Endothelial cell of umbilical vein (primary cell): ENCODE results near the gene CRLF3. TPM values are rescaled to one million over a fixed set of nuclear protein-coding genes. Genes with fewer than 3 reads are reported as not detected.

Experiments
- BruUV-seq: library from RNA; stranded (reverse); fragments of 400-500 nt; replicated peaks from 2 replicates; lab custom pipeline; 2021; lab: Mats Ljungman, UMichigan
- CTCF ChIA-PET: fragments of 300-600, 350-600 bp; sonication (Branson Sonifier 250); formaldehyde crosslinking; loops from one replicate; lab custom pipeline; 2021; ENCODE audit warnings: antibody characterized with exemption, inconsistent platforms; lab: Charles Lee
- POLR2A ChIA-PET: fragments of 300-600, 350-600 bp; sonication (Branson Sonifier 250); formaldehyde crosslinking; loops from one replicate; lab custom pipeline; 2021; ENCODE audit warnings: antibody characterized with exemption, inconsistent platforms; lab: Charles Lee
- DNase-seq: peaks from one replicate; pipeline ENCODE4 v3.0.0-alpha.2; 2011; ENCODE audit warnings: low read depth, low spot score
- FAIRE-seq: peaks from 2 replicates; lab custom pipeline; 2011; peaks lifted over from hg19 to GRCh38; lab: Jason Lieb, UNC
- H2AFZ ChIP-seq: 2 replicates; pipeline ENCODE4 v1.6.0; 2012; ENCODE audit warnings: low read depth, low read length, control low read depth, inconsistent platforms
- H3K27ac ChIP-seq: 2 replicates; pipeline ENCODE4 v1.5.1; 2011; ENCODE audit warnings: low read depth, mild to moderate bottlenecking, control low read depth, low read length, moderate library complexity; ENCODE audit not compliant: insufficient read depth
- H3K27me3 ChIP-seq, 2 experiments: 2 replicates each; pipeline versions ENCODE4 v1.6.0 to v1.6.1; 2011; ENCODE audit warnings: low read length in 2 of 2, mixed read lengths in 1 of 2; ENCODE audit not compliant: control insufficient read depth in 2 of 2, insufficient read depth in 2 of 2
- H3K36me3 ChIP-seq, 2 experiments: 2 replicates in 1 of 2; 3 replicates in 1 of 2; pipeline ENCODE4 v1.5.1; 2011; ENCODE audit warnings: low read length in 2 of 2, mild to moderate bottlenecking in 1 of 2, moderate library complexity in 1 of 2; ENCODE audit not compliant: control insufficient read depth in 2 of 2, insufficient read depth in 2 of 2; ENCODE audit errors: extremely low read depth in 1 of 2
- H3K4me1 ChIP-seq: 3 replicates; pipeline ENCODE4 v1.5.1; 2011; ENCODE audit warnings: mild to moderate bottlenecking, low read length; ENCODE audit not compliant: control insufficient read depth, insufficient read depth; ENCODE audit errors: extremely low read depth
- H3K4me2 ChIP-seq: 2 replicates; pipeline ENCODE4 v1.6.1; 2011; ENCODE audit warnings: low read length, control low read depth, mixed read lengths; ENCODE audit not compliant: insufficient read depth
- H3K4me3 ChIP-seq, 3 experiments: fragments of 200-600 bp in 1 of 3; sonication (generic), shearing (Covaris generic) in 1 of 3; replicated peaks in 1 of 3; 2 replicates each; pipeline ENCODE4 v1.5.1; 2011 to 2016; ENCODE audit warnings: control low read depth in 3 of 3, low read length in 3 of 3, mild to moderate bottlenecking in 2 of 3, inconsistent platforms in 1 of 3, low read depth in 1 of 3, moderate library complexity in 1 of 3; ENCODE audit not compliant: insufficient read depth in 1 of 3
- H3K79me2 ChIP-seq: 2 replicates; pipeline ENCODE4 v1.6.0; 2012; ENCODE audit warnings: low read length, inconsistent platforms; ENCODE audit not compliant: control insufficient read depth, insufficient read depth
- H3K9ac ChIP-seq: replicated peaks from 2 replicates; pipeline ENCODE3; 2011; ENCODE audit warnings: low read length, control low read depth; ENCODE audit not compliant: insufficient read depth; ENCODE audit errors: extremely low read depth
- H3K9me1 ChIP-seq: replicated peaks from 3 replicates; pipeline ENCODE4 v1.6.0; 2011; ENCODE audit warnings: mild to moderate bottlenecking, low read length; ENCODE audit not compliant: control insufficient read depth, insufficient read depth; ENCODE audit errors: extremely low read depth
- H3K9me3 ChIP-seq: replicated peaks from 2 replicates; pipeline ENCODE4 v1.5.1; 2012; ENCODE audit warnings: low read length, inconsistent platforms; ENCODE audit not compliant: control insufficient read depth, insufficient read depth
- H4K20me1 ChIP-seq: replicated peaks from 2 replicates; pipeline ENCODE3; 2011; ENCODE audit warnings: mild to moderate bottlenecking, low read length; ENCODE audit not compliant: control insufficient read depth, insufficient read depth; ENCODE audit errors: extremely low read depth
- EZH2 ChIP-seq: IDR thresholded peaks from 2 replicates; pipeline ENCODE4 v1.6.1; 2012; ENCODE audit warnings: borderline replicate concordance, low read depth, mild to moderate bottlenecking, moderate library complexity, low read length, inconsistent platforms; ENCODE audit not compliant: severe bottlenecking
- FOS ChIP-seq: IDR thresholded peaks from 2 replicates; pipeline ENCODE4 v1.6.1; 2011; ENCODE audit warnings: mild to moderate bottlenecking, low read length, moderate library complexity, borderline replicate concordance; ENCODE audit not compliant: insufficient read depth
- GATA2 ChIP-seq: IDR thresholded peaks from 2 replicates; pipeline ENCODE4 v1.7.0; 2011; ENCODE audit warnings: low read depth, mild to moderate bottlenecking, moderate library complexity, mixed read lengths, low read length; ENCODE audit not compliant: insufficient read length, insufficient read depth
- JUN ChIP-seq: IDR thresholded peaks from 2 replicates; pipeline ENCODE4 v1.6.1; 2011; ENCODE audit warnings: borderline replicate concordance, low read depth; ENCODE audit not compliant: insufficient read length, insufficient read depth
- MYC ChIP-seq: IDR thresholded peaks from one replicate; pipeline ENCODE4 v1.6.1; 2011; ENCODE audit warnings: mild to moderate bottlenecking, low read depth, low read length
- POLR2A ChIP-seq: IDR thresholded peaks from 2 replicates; pipeline ENCODE4 v1.6.1; 2012; ENCODE audit warnings: low read depth, mild to moderate bottlenecking, control low read depth, low read length
- POLR2AphosphoS5 ChIP-seq: IDR thresholded peaks from 2 replicates; pipeline ENCODE4 v1.6.1; 2012; ENCODE audit warnings: low read depth, mild to moderate bottlenecking, control low read depth, low read length, moderate library complexity; ENCODE audit not compliant: insufficient read depth
- dilution Hi-C: fragments of 300-500 bp; cut with MboI; formaldehyde crosslinking; loops from one replicate; pipeline ENCODE4 v1.15.0; 2019; ENCODE audit warnings: low sequenced_read_pairs; ENCODE audit not compliant: extremely low pct_ligation_motif_present
- intact Hi-C: fragments of 100-400 bp; cut with micrococcal nuclease; formaldehyde crosslinking; loops from one replicate; pipeline ENCODE4 v1.10.0; 2022
- polyA plus RNA-seq, 4 experiments: library from polyadenylated mRNA; depleted of rRNA in 3 of 4; stranded (reverse) in 3 of 4; unstranded in 1 of 4; fragments of >200 nt; gene quantifications; 2 replicates each; pipeline versions ENCODE4 v1.2.1 to v1.2.3, GENCODE V29; 2011 to 2012; ENCODE audit warnings: missing spikeins in 1 of 4
- total RNA-seq: library from RNA; stranded (reverse); gene quantifications from 2 replicates; pipeline ENCODE4 v1.2.3, GENCODE V29; 2021
- TF ChIP-seq, protein P1 (sequence below): IDR thresholded peaks from 2 replicates; pipeline ENCODE4 v1.6.1; 2011; ENCODE audit not compliant: insufficient read depth, insufficient read length
- TF ChIP-seq, protein P2 (sequence below), 2 donors: IDR thresholded peaks; 1 replicate in 1 of 2; 2 replicates in 1 of 2; pipeline ENCODE4 v1.5.1; 2011; ENCODE audit warnings: low read length in 2 of 2, mild to moderate bottlenecking in 2 of 2, moderate library complexity in 2 of 2, control low read depth in 1 of 2, inconsistent platforms in 1 of 2, low read depth in 1 of 2; ENCODE audit not compliant: insufficient read depth in 1 of 2; ENCODE audit errors: extremely low read depth in 1 of 2

Gene CRLF3
- total and polyA plus RNA-seq, 2 donors (not counting 3 experiments of a cell fraction or from before 2014, with no cell fraction given), result 10.1 to 15.4 TPM

DNA sequence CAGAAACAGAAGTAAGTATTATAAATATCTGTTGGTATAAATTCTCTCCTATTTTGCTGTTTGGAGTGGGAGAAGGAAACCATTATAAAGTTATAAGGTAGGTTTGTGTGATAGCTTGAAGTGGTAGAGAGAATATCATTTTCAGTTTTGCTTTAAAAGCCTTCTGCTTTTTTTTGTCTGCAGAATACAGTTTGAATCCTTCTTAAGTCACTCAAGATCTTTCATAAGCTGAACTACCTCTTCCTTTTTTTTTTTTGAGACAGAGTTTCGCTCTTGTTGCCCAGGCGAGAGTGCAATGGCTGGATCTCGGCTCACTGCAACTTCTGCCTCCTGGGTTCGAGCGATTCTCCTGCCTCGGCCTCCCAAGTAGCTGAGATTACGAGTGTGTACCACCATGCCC lies 16.3 kb upstream of the CRLF3 start:
- H3K36me3 ChIP-seq, result no peaks in the 10 kb centered on the region
- H3K27me3 ChIP-seq, result no peaks in the 10 kb centered on the region
- POLR2A ChIA-PET, result no interaction called here
- BruUV-seq, result no TSS peak
- DNase-seq, result no peak
- H3K4me1 ChIP-seq, result no peaks in the 10 kb centered on the region
- no peaks in the 10 kb centered on the region for H3K9me3 ChIP-seq
- no peaks in the 10 kb centered on the region for H4K20me1 ChIP-seq
- no peak overlapping the region for H3K27ac ChIP-seq
- TF ChIP-seq GATA2, result no peak
- TF ChIP-seq EZH2, result no peak
- no peak for TF ChIP-seq POLR2A
- TF ChIP-seq, protein P1, sequence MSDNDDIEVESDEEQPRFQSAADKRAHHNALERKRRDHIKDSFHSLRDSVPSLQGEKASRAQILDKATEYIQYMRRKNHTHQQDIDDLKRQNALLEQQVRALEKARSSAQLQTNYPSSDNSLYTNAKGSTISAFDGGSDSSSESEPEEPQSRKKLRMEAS, result no peak
- no peak for TF ChIP-seq JUN
- TF ChIP-seq POLR2AphosphoS5, result no peak
- TF ChIP-seq, protein P2, sequence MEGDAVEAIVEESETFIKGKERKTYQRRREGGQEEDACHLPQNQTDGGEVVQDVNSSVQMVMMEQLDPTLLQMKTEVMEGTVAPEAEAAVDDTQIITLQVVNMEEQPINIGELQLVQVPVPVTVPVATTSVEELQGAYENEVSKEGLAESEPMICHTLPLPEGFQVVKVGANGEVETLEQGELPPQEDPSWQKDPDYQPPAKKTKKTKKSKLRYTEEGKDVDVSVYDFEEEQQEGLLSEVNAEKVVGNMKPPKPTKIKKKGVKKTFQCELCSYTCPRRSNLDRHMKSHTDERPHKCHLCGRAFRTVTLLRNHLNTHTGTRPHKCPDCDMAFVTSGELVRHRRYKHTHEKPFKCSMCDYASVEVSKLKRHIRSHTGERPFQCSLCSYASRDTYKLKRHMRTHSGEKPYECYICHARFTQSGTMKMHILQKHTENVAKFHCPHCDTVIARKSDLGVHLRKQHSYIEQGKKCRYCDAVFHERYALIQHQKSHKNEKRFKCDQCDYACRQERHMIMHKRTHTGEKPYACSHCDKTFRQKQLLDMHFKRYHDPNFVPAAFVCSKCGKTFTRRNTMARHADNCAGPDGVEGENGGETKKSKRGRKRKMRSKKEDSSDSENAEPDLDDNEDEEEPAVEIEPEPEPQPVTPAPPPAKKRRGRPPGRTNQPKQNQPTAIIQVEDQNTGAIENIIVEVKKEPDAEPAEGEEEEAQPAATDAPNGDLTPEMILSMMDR (IDR thresholded peaks at IDR 0.05; ENCODE audit: extremely low read depth in 1 of 2, insufficient read depth in 1 of 2, low read depth in 1 of 2, low read length in 2 of 2), result no peak
- TF ChIP-seq FOS, result no peak
- no peak for TF ChIP-seq MYC
- dilution Hi-C loops, result no loop called here
- no peak overlapping the region for H3K4me2 ChIP-seq
- H3K9ac ChIP-seq, result no peak overlapping the region
- no peaks in the 10 kb centered on the region for H3K9me1 ChIP-seq
- no peak overlapping the region for H2AFZ ChIP-seq
- H3K79me2 ChIP-seq, result peaks cover 1% of the 10 kb centered on the region
- FAIRE-seq, result no peak
- no peak overlapping the region for H3K4me3 ChIP-seq
- CTCF ChIA-PET, result no interaction called here
- intact Hi-C loops, result no loop called here
